Brain pericyte (primary cell): ENCODE measurements around the gene SCRT2.
"Not testable (repeated sequence)": the region's sequence is repeated elsewhere in the genome, so short reads cannot be mapped to it uniquely, and the experiment has no call there.

ENCODE experiments used
- DNase-seq: peaks from one replicate; pipeline ENCODE4 v3.0.0-alpha.2; 2012; ENCODE audit warnings: low read depth, low spot score

The SCRT2 gene

DNA sequence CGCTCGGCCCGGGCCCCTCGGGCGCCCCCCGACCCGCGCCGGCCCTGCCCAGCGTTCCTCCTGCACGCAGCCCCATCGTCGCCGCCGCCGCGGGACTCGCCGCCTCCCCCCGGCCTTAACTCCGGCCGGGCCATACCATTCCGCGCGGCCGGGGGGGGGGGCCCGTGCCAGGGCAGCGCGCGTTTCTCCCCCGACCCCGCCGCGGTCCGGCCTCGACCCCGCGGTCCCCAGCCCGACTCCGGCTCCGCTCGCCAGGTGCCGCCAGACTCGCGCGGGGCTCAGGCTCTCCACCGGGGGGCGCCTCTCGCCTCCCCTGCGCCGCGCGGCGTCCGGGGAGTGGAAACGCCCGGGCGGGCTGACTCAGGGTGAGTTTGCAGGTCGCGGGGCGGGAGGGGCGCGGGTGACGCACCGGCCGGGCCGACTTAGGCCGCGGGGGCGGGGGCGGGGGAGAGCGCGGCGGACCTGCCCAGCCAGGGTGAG is 22.5 kb downstream of the SCRT2 start, which contains the start of gene SRXN1:
SRXN1 (minus strand) TSS at position 91 of the 480 bp plus-strand sequence; CDS start at position 76, 15 bp downstream.
- DNase-seq = no peak

GRCh38 chr20:652615-653109 is 22.9 kb downstream of the SCRT2 start:
- no peak for DNase-seq

DNA sequence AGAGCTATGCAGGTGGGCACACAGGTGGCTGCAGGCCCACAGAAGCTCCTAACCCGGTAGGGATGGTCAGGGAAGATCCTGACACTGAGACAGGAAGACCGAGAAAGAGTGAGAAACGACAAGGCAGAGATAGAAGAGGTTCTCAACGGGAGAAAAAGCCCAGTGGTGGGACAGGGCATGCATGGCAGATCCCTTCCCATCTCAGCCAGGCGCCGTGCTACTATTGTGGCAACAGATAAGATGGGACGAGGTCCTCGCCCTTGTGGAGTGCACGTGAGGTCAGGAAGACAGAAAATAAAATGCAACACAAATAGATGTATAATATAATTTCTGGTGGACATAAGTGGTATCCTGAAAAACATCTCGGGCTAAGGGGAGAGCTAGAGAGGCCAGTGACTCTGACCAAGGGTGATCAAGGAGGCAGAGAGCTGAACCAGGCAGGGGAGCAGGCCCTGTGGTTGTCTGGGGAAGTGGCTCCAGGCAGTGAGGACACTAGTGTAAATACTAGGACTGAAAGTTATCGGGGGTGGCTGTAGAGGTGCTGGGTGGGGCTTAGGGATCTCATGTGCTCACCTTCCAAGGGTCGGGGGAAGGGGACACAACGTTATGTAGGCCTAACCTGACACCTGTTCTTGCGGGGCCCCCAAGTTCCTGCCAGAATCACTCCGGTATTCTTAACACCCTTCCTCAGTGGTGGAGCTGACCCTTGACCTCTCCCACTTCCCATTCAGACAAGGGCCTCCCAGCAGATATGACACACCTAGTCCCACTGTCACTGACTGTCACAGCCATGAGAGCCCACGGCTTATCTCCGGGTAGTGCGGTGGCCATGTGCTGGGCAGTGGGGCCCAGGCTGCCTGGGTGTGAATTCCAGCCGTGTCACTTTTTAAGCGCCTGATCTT is 23.6 kb downstream of the SCRT2 start:
- DNase-seq = no peak

DNA sequence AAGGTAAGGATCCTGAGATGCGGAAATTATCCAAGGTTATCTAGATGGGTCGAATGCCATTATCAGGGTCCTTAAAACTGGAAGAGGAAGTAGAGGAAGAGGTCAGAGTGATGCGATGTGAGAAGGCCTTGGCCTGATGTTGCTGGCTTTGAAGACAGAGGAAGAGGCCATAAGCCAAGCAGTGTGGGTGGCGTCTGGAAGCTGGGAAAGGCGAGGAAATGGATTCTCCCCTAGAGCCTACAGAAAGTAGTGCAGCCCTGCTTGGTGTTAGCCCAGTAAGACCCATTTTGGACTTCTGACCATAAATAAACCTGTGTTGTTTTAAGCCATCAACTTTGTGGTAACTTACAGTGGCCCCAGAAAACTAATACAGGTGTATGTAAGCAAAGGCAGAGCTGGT is 24.6 kb downstream of the SCRT2 start:
- DNase-seq = no peak

GRCh38 chr20:650281-650680 is 25.3 kb downstream of the SCRT2 start:
- DNase-seq = no peak

GRCh38 chr20:647479-648019 is 28.1 kb downstream of the SCRT2 start:
- DNase-seq = no peak

GRCh38 chr20:646868-647233 is 28.8 kb downstream of the SCRT2 start:
- no peak for DNase-seq

DNA sequence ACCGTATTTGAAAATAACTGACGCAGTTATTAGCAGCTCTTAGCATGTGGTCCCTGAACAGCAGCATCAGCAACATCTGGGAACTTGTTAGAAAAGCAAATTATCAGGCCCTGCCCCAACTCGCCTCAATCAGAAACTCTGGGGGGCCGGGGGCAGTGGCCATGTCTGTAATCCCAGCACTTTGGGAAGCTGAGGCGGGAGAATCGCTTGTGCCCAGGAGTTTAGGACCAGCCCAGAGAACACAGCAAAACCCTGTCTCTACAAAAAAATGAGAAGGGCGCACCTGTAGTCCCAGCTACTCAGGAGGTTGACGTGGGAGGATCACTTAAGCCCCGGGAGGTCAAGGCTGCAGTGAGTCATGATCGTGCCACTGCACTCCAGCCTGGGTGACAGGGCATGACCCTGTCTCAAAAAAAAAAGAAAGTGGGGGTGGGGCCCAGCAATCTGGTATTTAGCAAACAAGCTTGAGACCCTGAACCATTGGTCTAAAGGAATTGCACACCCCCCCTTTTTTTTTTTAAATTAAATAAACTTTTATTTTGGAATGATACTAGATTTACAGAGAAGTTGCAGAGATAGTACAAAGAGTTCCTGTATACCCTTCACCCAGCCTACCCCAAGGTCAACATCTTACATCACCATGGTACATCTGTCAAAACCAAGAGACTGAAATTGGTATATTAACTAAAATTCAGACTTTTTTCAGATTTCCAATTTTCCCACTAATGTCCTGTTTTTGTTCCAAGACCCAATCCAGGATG is 29.3 kb downstream of the SCRT2 start:
- DNase-seq = no peak

GRCh38 chr20:645318-646106 is 30.1 kb downstream of the SCRT2 start:
- DNase-seq = no peak

DNA sequence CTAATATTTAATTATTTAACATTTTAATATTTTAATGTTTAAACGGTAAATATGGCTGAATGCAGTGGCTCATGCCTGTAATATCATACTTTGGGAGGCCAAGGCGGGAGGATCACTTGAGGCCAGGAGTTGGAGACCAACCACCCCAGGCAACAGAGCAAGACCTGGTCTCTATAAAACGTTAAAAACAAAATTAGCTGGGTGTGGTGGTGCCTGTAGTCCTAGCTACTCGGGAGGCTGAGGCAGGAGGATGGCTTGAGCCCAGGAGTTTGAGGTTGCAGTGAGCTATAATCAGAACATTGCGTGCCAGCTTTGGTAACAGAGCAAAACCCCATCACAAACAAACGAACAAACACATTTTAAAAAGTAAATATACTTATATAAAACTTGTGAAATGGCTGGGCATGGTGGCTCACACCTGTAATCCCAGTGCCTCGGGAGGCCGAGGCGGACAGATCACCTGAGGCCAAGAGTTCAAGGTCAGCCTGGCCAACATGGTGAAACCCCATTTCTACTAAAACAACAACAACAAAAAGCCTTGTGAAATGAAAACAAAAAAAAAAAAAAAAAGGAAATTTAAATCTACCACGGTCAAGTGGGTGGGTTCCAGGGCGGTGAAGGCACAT is 30.8 kb downstream of the SCRT2 start:
- no peak for DNase-seq

DNA sequence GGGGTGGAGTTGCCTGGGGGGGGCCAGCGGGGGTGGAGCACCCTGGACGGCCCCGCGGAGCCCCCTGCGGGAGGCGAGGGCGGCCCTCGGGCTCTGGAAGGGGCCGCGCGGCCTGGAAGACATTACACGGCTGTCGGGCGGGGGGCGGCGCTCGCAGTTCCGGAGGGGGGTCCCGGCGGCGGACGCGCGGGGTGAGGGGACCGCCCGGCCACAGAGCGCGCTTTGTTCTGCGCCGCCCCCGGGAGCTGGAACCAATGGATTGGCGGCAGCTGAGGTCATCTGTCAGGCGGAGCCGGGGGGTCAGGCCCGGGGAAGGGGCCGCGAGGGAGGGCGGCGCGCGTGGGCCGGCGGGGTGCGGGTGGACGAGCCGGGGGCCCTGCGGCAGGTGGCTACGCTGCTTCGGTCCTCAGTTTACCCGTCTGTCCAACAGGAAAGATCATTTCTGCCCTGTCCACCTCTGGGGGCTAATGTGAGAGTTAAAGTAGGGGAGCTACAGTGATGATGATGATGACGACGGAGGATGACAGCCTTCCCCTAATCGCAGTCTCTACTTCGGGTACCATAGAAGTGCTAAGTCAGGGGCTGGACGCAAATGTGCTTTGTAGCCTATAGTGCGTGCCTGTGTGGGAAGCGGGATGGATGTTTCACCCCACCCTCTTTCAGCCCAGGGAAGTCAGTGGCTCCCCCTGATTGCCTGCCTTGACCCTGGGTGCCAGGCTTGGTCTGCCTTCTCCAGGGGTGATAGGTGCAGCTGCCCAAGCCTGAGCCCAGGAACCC is 33.0 kb downstream of the SCRT2 start:
- DNase-seq = no peak

DNA sequence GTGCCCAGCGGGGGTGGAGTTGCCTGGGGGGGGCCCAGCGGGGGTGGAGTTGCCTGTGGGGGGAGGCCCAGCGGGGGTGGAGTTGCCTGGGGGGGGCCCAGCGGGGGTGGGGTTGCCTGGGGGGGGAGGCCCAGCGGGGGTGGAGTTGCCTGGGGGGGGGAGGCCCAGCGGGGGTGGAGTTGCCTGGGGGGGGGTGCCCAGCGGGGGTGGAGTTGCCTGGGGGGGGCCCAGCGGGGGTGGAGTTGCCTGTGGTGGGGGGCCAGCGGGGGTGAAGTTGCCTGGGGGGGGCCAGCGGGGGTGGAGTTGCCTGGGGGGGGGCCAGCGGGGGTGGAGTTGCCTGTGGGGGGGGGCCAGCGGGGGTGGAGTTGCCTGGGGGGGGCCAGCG is 33.6 kb downstream of the SCRT2 start:
- not testable (repeated sequence) for DNase-seq

DNA sequence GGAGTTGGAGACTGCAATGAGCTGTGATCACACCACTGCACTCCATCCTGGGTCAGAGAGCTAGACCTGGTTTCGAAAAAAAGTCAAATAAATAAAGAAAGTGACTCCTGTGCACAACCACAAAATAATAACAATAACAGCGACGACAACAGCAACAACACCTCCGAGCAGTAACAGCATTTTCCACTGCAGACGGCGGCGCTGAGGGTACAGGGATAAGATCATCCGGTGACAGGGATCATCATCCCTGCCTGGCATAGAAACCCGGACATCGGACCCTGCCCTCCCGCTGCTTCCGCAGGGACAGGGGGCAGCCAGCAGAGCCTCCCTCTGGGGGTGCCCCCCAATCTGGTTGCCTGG is 34.1 kb downstream of the SCRT2 start:
- no peak for DNase-seq

DNA sequence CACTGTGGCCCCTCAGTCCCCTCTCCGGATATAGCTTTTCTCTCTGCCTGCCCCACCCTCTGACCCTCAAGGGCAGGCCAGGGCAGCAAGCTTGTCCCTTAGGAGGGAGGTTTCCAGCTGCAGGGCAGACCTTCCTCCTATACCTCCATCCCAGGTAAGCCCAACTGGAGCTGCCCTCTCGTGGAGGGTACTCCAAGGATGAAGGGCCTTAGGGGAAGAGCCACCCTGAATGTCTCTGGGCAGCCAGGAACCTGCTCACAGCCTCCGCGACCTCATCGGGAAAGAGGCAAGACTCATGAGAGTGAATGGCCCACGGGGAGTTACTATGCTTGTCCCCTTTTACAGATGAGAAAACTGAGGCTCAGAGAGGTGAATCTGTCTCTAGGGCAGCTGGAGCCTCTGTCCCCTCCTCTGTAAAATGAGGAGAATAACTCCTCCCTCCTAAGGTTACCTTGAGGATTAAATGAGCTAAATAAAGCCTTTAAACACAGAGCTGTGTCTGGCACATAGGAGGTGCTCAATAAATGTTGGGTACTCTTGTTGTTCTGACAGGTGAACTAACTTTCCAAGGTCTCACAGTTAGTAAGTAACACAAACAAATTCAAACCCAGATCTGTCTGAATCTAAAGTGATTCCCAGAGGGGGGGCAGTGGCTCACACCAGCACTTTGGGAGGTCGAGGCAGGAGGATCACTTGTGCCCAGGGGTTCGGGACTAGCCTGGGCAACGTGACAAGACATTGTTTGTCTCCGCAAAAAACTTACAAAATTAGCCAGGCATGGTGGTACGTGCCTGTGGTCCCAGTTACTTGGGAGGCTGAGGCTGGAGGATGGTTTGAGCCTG is 34.7 kb downstream of the SCRT2 start:
- DNase-seq = no peak

GRCh38 chr20:638579-638978 is 37.0 kb downstream of the SCRT2 start:
- DNase-seq = no peak

GRCh38 chr20:637559-637958 is 38.0 kb downstream of the SCRT2 start:
- DNase-seq = no peak

- DNase-seq = no peak
Measured at GRCh38 chr20:635893-636338, 39.7 kb downstream of the SCRT2 start.

DNA sequence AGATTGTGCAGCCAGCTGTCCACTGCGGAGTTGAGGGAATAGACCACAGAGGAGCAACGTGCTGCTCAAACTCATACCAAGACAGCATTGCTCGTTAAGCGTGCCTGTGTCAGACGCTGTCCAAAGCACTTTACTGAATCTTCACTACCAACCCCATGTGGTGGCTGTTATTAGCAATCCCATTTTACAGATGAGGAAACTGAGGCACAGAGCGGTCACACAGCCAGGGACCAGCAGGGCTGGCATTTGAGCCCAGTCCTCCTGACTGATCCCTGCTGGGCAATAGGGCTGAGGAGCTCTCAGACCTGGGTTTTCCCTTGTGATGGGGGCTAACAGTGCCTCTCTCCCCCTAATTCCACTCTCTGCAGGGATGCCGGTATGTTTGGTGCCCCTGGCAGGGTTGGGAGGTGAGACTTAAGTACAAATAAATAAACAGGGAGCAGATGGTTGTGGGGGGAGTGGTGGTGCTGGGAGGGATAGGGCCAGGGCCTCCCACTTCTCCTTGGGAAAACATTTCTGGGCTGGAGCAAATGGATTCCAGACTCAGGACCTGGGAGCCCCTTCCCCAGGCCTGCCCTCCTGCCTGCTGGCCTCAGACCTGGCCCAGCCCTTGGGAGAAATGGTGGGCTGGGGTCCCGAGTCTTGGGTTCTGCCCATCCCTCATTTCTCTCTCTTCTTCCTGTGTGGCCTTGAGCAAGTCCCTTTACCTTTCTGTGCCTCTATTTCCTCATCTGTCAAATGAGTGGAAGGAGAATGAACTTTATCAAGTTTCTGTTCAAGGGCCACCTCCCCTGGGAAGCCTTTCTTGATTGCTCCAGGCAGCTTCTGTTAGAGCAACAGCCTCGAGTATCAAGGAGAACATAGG is 40.3 kb downstream of the SCRT2 start:
- no peak for DNase-seq
